ENCODE measurements around the gene PTGIS.

The PTGIS gene

GRCh38 chr20:49595811-49596561 is 28.0 kb upstream of the PTGIS start:
- peak; percentile 20 for DNase-seq (ENCODE audit: low read depth)

GRCh38 chr20:49595346-49595745 is 27.4 kb upstream of the PTGIS start:
- DNase-seq (ENCODE audit: low read depth) = no peak

- no peak for DNase-seq (ENCODE audit: low read depth)
Observed at GRCh38 chr20:49594931-49595315, 27.0 kb upstream of the PTGIS start.

- DNase-seq (ENCODE audit: low read depth) = peak; percentile 8
Observed at GRCh38 chr20:49594143-49594930, 26.4 kb upstream of the PTGIS start.

DNA sequence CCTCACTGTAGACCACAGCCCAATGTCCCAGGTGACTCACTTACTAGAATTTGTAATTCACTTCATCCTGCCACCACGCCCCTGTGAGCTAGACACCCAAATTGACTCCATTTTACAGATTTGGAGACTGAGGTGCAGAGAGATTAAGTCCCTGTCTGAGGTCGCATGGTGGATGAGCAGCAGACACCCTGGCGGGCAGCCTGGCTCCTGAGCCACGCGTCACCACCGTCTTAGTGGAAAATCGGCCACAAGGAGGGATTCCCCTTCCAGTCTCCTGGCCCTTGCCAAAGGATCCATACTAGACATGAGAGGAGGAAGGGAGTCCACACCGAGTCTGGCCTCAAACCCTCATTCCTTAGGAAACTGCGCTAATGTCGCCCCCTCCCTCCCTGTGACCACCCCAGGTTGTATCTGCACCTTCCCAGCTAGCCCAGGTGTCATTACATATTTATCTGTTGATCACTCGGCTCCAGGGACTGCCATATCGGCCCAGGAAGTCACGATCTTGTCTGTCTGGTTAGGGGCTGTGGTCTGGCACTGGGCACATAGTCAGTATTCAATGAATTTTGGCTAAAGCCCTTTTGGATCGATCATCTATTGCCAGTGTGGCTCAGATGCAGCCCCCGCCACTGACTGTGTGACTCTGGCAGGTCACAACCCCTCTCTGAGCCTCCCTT is 25.7 kb upstream of the PTGIS start:
- no peak for DNase-seq (ENCODE audit: low read depth)

DNA sequence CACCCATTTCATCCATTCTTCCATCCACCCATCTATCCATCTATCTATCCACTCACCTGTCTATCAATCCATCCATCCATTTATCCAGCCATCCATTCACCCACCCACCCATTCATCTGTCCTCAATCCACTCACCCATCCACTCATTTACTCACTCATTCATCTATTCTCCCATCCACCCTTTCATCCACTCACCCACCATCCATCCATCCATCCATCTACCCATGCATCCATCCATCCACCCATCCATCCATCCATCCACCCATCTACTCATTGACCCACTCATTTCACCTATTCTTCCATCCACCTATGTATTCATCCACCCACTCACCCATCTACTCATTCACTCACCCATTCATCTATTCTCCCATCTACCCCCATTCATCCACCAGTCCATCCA is 24.2 kb upstream of the PTGIS start:
- no peak for DNase-seq (ENCODE audit: low read depth)

- no peak for DNase-seq (ENCODE audit: low read depth)
Observed at GRCh38 chr20:49591217-49591865, 23.4 kb upstream of the PTGIS start.

DNA sequence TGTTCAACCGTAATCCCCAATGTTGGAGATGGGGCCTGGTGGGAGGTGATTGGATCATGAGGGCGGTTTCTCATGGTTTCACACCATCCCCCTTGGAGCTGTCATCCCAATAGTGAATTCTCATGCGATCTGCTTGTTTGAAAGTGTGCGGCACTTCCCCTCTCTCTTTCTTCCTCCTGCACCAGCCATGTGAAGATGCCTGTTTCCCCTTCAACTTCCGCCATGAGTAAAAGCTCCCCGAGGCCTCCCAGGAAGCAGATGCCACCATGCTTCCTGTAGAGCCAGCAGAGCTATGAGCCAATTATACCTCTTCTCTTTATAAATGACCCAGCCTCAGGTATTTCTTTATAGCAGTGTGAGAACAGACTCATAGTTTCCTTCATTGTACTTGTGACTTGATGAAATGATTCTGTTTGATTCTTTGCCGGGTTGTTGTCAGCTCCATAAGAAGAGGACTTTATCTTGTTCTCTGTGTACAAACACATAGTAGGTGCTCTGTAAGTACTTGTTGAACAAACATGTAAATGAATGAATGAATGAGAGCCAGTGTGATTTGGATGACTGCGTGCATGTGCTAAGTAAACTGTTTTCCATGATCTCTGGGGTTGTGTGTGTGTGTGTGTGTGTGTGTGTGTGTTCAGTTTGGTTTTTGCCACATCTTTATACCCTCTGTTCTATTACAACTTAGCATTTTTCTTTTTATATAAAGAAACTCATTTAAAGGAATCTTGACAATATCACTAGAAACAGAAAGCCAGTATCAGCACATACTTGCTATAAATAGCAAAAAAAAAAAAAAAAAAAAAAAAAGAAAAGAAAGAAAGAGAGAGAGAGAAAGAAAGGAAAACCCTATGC is 22.5 kb upstream of the PTGIS start:
- DNase-seq (ENCODE audit: low read depth) = no peak

GRCh38 chr20:49589747-49590146 is 21.8 kb upstream of the PTGIS start:
- no peak for DNase-seq (ENCODE audit: low read depth)

GRCh38 chr20:49587111-49587570 is 19.2 kb upstream of the PTGIS start:
- no peak for DNase-seq (ENCODE audit: low read depth)

GRCh38 chr20:49585585-49586245 is 17.8 kb upstream of the PTGIS start:
- no peak for DNase-seq (ENCODE audit: low read depth)

DNA sequence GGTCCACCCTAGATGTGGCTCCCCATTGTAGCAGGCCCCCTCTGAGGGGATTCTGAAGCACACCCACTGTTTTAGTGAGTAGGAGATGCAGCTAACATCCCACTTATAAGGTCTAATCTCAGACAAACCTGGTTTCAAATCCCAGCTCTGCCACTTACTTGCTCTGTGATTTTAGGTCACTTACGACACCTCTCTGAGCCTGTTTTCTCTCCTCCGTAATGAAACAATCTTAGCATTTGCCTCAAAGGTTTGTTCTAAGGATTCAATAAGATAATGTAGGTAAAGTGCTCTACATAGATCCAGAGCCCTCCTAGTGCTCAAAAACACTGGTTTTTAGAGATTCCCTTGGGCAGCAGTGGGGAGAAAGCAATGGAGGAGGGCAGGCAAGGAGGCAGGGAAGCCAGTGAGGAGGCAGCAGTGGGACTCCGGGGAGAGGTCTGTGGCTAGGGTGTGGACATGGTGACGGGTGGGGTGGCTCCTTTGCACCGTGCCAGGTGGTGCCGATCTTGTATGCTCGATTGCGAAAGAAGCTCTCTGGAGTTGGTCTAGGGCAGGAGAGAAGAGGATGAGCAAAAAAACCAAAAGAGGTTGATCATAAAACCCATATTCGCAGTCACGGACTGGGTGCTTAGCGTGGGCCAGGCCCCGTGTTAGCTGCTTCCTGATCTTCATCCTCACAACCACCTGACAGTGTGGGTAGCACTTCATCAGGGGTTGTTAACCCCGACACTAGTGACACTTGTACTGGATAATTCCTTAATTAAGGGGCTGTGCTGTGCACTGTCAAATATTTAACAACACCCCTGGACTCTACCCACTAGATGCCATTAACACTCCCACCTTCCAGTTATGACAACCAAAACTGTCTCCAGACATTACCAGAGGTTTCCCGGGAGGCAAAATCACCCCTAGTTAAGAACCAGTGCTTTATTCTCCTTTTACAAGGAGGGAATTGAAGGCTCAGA is 16.8 kb upstream of the PTGIS start:
- DNase-seq (ENCODE audit: low read depth) = no peak

GRCh38 chr20:49583669-49584417 is 15.9 kb upstream of the PTGIS start:
- DNase-seq (ENCODE audit: low read depth) = no peak

DNA sequence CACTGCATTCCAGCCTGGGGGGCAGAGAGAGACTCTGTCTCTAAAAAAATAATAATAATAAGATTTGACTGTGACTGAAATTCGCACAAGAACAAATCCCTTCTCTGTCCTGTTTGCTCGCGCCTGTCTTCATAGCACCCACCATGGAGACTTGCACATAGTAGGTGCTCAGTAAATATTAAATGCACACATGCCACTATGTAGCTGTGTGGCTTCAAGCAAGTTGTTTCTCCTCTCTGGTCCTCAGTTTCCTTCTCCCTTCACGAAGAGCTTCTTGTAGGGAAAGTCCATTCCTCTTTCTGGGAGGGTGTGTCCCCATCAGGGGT is 15.4 kb upstream of the PTGIS start:
- no peak for DNase-seq (ENCODE audit: low read depth)

- no peak for DNase-seq (ENCODE audit: low read depth)
Observed at GRCh38 chr20:49582413-49583334, 14.7 kb upstream of the PTGIS start.

GRCh38 chr20:49581482-49581881 is 13.5 kb upstream of the PTGIS start:
- DNase-seq (ENCODE audit: low read depth) = no peak

DNA sequence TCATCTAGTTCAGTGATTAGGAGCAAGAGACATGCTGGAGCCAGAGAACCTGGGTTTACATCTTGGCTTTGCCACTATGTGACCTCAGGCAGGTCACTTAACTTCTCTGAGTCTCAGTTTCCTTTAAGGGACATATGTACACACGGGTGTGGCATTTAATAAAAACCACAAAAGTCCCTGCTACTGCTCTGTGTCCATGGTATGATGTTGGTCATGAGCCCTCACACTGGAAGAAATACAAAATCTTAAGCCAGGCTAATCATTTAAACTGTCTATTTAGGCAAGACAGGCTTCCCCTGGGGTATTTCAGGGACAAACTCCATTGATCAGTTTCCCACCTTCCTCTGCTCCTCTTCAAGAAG is 12.9 kb upstream of the PTGIS start:
- DNase-seq (ENCODE audit: low read depth) = no peak
